Germinal center (tissue), 1 donor: ENCODE measurements around the gene NPAS3.

Source experiments
- DNase-seq: peaks from one replicate; pipeline ENCODE4 v3.0.0; 2012; ENCODE audit warnings: mixed read lengths, low spot score

Gene NPAS3

GRCh38 chr14:33764876-33765650, 826.4 kb downstream of the NPAS3 start:
- no peak for DNase-seq

- no peak for DNase-seq
These were observed 829.1 kb downstream of the NPAS3 start for GRCh38 chr14:33767586-33768457.

GRCh38 chr14:33768458-33768830, 829.8 kb downstream of the NPAS3 start:
- DNase-seq, result no peak

- DNase-seq, result no peak
These were observed 834.7 kb downstream of the NPAS3 start for GRCh38 chr14:33773205-33774030.

GRCh38 chr14:33774161-33774560, 835.5 kb downstream of the NPAS3 start:
- DNase-seq, result no peak

- no peak for DNase-seq
These were observed 836.2 kb downstream of the NPAS3 start for GRCh38 chr14:33774723-33775470.

GRCh38 chr14:33776871-33777270, 838.2 kb downstream of the NPAS3 start:
- DNase-seq, result no peak

GRCh38 chr14:33777681-33778080, 839.0 kb downstream of the NPAS3 start:
- no peak for DNase-seq

- DNase-seq, result no peak
These were observed 841.4 kb downstream of the NPAS3 start for GRCh38 chr14:33780035-33780434.

- no peak for DNase-seq
These were observed 842.6 kb downstream of the NPAS3 start for GRCh38 chr14:33781236-33781635.

GRCh38 chr14:33782923-33783322, 844.2 kb downstream of the NPAS3 start:
- DNase-seq, result no peak

GRCh38 chr14:33786091-33786825, 847.6 kb downstream of the NPAS3 start:
- no peak for DNase-seq

GRCh38 chr14:33788161-33788560, 849.5 kb downstream of the NPAS3 start:
- DNase-seq, result no peak

- no peak for DNase-seq
These were observed 852.3 kb downstream of the NPAS3 start for GRCh38 chr14:33790996-33791395.

GRCh38 chr14:33792009-33792719, 853.5 kb downstream of the NPAS3 start:
- no peak for DNase-seq

GRCh38 chr14:33792720-33793368, 854.2 kb downstream of the NPAS3 start:
- peak; percentile 61 for DNase-seq

GRCh38 chr14:33793398-33794110, 854.9 kb downstream of the NPAS3 start:
- no peak for DNase-seq

- DNase-seq, result no peak
These were observed 856.2 kb downstream of the NPAS3 start for GRCh38 chr14:33794791-33795305.

- DNase-seq, result no peak
These were observed 857.7 kb downstream of the NPAS3 start for GRCh38 chr14:33796356-33796755.
